ENCODE data around the gene LGALS7B. TPM values are rescaled to one million over a fixed set of nuclear protein-coding genes. Genes with fewer than 3 reads are reported as not detected.
"Not testable (repeated sequence)": the region's sequence is repeated elsewhere in the genome, so short reads cannot be mapped to it uniquely, and the experiment has no call there.

The LGALS7B gene
- polyA plus RNA-seq, 1 donor = 3.6 TPM

DNA sequence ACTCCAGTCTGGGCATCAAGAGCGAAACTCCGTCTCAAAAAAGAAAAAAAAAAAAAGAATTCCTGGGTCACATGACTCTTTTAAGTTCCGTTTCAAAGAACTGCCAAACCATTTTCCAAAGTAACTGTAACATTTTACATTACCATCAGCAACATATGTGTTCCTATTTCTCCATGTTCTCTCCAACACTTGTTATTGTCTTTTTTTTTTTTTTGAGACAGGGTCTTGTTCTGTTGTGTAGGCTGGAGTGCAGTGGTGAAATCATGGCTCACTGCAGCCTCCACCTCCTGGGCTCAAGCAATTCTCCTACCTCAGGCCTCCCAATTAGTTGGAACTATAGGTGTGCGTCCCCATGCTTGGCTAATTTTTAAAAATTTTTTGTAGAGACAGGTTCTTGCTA lies 6.5 kb downstream of the LGALS7B start:
- WGBS (ENCODE audit: insufficient coverage, low lambda C conversion rate) = no CpG with 5 or more reads among the region's 4 CpGs
- Histone ChIP-seq H3K4me1 (ENCODE audit: control insufficient read depth, insufficient read depth, low read length) (peaks cover 11% of the 10 kb centered on the region), H3K9me3 (ENCODE audit: control insufficient read depth, low read depth, low read length) (peaks cover 3% of the 10 kb centered on the region), H3K27ac (ENCODE audit: low read length) (no peak overlapping the region), H3K36me3 (ENCODE audit: control insufficient read depth, insufficient read depth, low read length) (peaks cover 7% of the 10 kb centered on the region), H3K4me3 (ENCODE audit: low read length) (no peak overlapping the region), H3K27me3 (ENCODE audit: control insufficient read depth, insufficient read depth, low read length) (no peaks in the 10 kb centered on the region)
- no peak for DNase-seq

DNA sequence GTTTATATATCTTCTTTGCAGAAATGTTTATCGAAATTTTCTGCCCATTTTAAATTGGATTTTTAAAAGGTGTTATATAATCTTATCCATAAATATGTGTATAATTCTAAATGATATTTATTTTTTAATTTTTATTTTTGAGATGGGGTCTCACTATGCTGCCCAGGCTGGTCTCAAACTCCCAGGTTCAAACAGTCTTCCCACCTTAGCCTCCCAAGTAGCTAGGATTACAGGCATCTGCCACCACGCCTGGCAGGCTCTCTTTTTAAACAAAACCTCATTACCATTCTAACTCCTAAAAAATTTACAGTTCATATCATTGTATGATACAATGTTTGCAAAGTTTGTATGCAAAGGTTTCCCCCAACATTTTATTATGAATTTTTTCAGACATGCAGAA lies 7.2 kb downstream of the LGALS7B start:
- no peak overlapping the region for H3K27ac ChIP-seq (ENCODE audit: low read length)
- no peaks in the 10 kb centered on the region for H3K27me3 ChIP-seq (ENCODE audit: control insufficient read depth, insufficient read depth, low read length)
- H3K4me3 ChIP-seq (ENCODE audit: low read length) = no peak overlapping the region
- H3K36me3 ChIP-seq (ENCODE audit: control insufficient read depth, insufficient read depth, low read length) = peaks cover 10% of the 10 kb centered on the region
- DNase-seq = no peak
- WGBS (ENCODE audit: insufficient coverage, low lambda C conversion rate) = no CpG with 5 or more reads among the region's 2 CpGs
- H3K9me3 ChIP-seq (ENCODE audit: control insufficient read depth, low read depth, low read length) = peaks cover 3% of the 10 kb centered on the region
- H3K4me1 ChIP-seq (ENCODE audit: control insufficient read depth, insufficient read depth, low read length) = peaks cover 11% of the 10 kb centered on the region

DNA sequence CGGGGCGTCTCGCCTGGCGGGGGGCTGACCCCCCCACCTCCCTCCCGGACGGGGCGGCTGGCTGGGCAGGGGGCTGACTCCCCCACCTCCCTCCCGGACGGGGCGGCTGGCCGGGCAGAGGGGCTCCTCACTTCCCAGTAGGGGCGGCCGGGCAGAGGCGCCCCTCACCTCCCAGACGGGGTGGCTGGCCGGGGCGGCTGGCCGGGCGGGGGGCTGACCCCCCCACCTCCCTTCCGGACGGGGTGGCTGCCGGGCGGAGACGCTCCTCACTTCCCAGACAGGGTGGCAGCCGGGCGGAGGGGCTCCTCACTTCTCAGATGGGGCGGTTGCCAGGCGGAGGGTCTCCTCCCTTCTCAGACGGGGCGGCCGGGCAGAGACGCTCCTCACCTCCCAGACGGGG lies 8.8 kb downstream of the LGALS7B start:
- not testable (repeated sequence) for H3K9me3 ChIP-seq (ENCODE audit: control insufficient read depth, low read depth, low read length)

DNA sequence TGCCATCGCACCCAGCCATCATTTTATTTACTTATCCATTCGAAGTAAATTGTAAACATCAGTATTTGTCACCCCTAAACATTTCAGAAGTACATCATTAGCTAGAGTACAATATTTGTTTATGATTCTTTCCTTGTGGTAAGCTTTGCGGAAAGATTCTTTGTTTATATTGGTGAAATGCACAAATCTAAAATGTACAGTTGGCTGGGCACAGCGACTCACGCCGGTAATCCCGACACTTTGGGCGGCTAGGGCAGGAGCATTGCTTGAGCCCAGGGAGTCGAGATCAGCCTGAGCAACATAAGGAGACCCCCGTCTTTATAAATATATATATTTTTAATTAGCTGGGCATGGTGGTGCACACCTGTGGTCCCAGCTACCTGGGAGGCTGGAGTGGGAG lies 10.1 kb downstream of the LGALS7B start:
- DNase-seq = no peak
- H3K27me3 ChIP-seq (ENCODE audit: control insufficient read depth, insufficient read depth, low read length) = no peaks in the 10 kb centered on the region
- H3K36me3 ChIP-seq (ENCODE audit: control insufficient read depth, insufficient read depth, low read length) = peaks cover 35% of the 10 kb centered on the region
- H3K4me3 ChIP-seq (ENCODE audit: low read length) = no peak overlapping the region
- H3K9me3 ChIP-seq (ENCODE audit: control insufficient read depth, low read depth, low read length) = no peaks in the 10 kb centered on the region
- H3K27ac ChIP-seq (ENCODE audit: low read length) = no peak overlapping the region
- WGBS (ENCODE audit: insufficient coverage, low lambda C conversion rate) = no CpG with 5 or more reads among the region's 10 CpGs
- H3K4me1 ChIP-seq (ENCODE audit: control insufficient read depth, insufficient read depth, low read length) = no peaks in the 10 kb centered on the region

More for the DNA sequence above, 8.8 kb downstream of the LGALS7B start:
- not testable (repeated sequence) for DNase-seq; H3K27me3 ChIP-seq (ENCODE audit: control insufficient read depth, insufficient read depth, low read length); H3K27ac ChIP-seq (ENCODE audit: low read length); H3K4me3 ChIP-seq (ENCODE audit: low read length); H3K4me1 ChIP-seq (ENCODE audit: control insufficient read depth, insufficient read depth, low read length)
- no CpG with 5 or more reads among the region's 33 CpGs for WGBS (ENCODE audit: insufficient coverage, low lambda C conversion rate)
- H3K36me3 ChIP-seq (ENCODE audit: control insufficient read depth, insufficient read depth, low read length) = peaks cover 25% of the 10 kb centered on the region

DNA sequence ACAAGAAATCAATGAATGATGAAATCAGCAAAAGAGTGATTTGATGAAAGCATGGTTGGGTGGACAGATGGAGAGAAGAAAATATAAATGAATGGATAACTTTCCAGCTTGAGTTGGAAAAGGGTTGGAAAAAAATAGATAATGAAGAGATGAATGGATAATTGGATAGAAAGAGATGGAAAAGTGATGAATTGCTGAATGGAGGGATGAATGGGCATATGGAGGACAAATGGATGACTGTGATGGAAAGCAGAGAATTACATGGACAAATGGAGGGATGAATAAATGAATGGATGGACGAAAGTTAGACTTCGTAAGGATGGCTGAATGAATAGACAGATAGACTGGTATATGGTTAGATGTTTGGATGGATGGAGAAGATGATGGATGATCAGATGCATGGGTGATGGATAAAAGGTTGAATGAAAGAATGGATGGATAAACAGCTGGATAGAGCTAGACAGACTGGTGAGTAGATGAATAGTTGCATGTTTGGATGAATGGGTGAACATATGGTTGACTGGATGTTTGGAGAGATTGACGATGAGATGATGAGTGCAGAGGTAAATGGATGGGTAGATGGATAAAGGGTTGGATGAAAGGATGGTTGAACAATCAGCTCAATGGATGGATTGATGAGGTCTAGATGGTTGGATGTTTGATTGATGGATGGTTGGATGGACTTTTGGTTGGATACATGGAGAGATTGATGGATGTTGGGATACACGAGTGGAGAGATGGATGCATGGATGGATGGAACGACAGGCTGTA lies 11.8 kb downstream of the LGALS7B start:
- no peaks in the 10 kb centered on the region for H3K27me3 ChIP-seq (ENCODE audit: control insufficient read depth, insufficient read depth, low read length)
- H3K4me1 ChIP-seq (ENCODE audit: control insufficient read depth, insufficient read depth, low read length) = peaks cover 5% of the 10 kb centered on the region
- H3K36me3 ChIP-seq (ENCODE audit: control insufficient read depth, insufficient read depth, low read length) = peaks cover 51% of the 10 kb centered on the region
- H3K9me3 ChIP-seq (ENCODE audit: control insufficient read depth, low read depth, low read length) = no peaks in the 10 kb centered on the region
- no peak for DNase-seq
- H3K4me3 ChIP-seq (ENCODE audit: low read length) = no peak overlapping the region
- no peak overlapping the region for H3K27ac ChIP-seq (ENCODE audit: low read length)
- 93% methylated on average over 4 of the region's 5 CpGs for WGBS (ENCODE audit: insufficient coverage, low lambda C conversion rate)

DNA sequence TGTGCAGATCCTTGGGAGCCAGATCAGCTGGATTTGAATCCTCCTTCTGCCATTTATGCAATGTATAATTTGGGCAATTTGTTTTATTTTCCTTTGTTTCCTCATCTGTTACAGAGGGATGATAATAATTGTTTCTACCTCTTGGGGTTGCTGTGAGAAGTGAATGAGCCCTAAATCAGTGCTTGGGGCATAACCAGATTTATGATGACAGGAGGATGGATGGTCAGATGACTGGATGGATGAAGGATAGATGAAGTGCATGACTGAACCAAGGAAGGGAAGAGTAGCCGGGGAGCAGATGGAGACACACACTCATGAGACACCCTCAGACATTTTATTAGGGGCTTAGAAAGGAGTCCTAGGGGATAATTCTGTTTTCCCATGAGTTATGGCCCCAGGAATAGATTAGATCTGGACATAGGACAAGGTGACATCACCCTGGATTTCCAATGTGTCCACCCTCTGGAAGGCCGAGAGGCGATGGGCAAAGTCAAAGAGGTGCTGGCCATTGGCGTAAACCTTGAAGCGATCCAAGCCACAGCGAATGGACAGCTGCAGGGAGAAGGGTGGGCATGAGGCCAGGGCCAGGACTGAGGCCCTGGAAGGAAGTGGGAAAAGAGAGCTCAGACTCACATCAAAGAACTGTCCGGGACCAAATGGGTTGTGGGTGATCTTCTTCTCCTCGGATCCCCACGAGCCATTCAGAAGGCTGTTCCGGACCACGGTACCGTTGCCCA lies 12.5 kb downstream of the LGALS7B start:
- Histone ChIP-seq H3K27me3 (ENCODE audit: control insufficient read depth, insufficient read depth, low read length) (no peaks in the 10 kb centered on the region), H3K9me3 (ENCODE audit: control insufficient read depth, low read depth, low read length) (no peaks in the 10 kb centered on the region), H3K27ac (ENCODE audit: low read length) (no peak overlapping the region), H3K36me3 (ENCODE audit: control insufficient read depth, insufficient read depth, low read length) (peaks cover 57% of the 10 kb centered on the region), H3K4me3 (ENCODE audit: low read length) (no peak overlapping the region), H3K4me1 (ENCODE audit: control insufficient read depth, insufficient read depth, low read length) (peaks cover 5% of the 10 kb centered on the region)
- no CpG with 5 or more reads among the region's 12 CpGs for WGBS (ENCODE audit: insufficient coverage, low lambda C conversion rate)
- DNase-seq = no peak

DNA sequence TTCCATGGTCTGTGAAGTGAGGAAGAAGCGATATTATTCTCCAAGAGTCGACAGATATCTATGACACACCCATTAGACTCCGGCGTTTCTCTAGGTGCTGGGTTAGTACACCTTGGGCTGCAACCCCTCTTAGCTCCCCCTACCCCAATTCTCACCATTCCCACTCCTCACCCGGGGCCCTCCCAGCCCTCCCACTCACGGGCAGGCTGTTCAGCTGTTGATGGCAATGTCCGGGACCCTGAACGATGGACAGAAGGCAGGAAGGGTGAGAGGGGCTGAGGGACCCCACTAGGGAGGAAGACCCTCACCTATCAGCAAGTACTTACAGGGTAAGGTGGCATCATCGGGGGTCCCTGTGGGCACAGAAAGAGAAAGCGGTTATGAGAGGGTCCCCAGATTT lies 14.5 kb downstream of the LGALS7B start:
- Histone ChIP-seq H3K27ac (ENCODE audit: low read length) (no peak overlapping the region), H3K27me3 (ENCODE audit: control insufficient read depth, insufficient read depth, low read length) (no peaks in the 10 kb centered on the region), H3K4me3 (ENCODE audit: low read length) (no peak overlapping the region), H3K36me3 (ENCODE audit: control insufficient read depth, insufficient read depth, low read length) (peaks cover 64% of the 10 kb centered on the region), H3K9me3 (ENCODE audit: control insufficient read depth, low read depth, low read length) (no peaks in the 10 kb centered on the region), H3K4me1 (ENCODE audit: control insufficient read depth, insufficient read depth, low read length) (peaks cover 17% of the 10 kb centered on the region)
- no CpG with 5 or more reads among the region's 10 CpGs for WGBS (ENCODE audit: insufficient coverage, low lambda C conversion rate)
- no peak for DNase-seq

DNA sequence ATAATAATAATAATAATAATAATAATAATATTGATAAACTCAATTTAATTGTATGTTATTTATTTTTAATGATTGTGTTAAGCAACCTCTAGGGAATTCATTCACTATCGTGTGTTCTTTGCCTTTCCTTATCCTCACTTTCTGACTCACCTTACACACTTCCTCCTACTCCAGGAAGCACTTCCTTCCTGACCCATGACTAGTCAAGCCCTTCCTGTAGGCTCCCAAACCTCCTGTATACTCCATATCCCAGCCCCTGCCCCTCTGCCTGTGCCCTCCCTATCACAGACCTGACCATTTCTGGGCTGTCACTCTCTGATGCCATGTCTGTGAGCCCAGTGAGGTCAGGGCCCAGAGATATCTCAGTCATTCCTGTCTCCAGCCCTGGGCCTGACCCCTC lies 16.2 kb downstream of the LGALS7B start:
- H3K27me3 ChIP-seq (ENCODE audit: control insufficient read depth, insufficient read depth, low read length) = no peaks in the 10 kb centered on the region
- peaks cover 66% of the 10 kb centered on the region for H3K36me3 ChIP-seq (ENCODE audit: control insufficient read depth, insufficient read depth, low read length)
- H3K4me1 ChIP-seq (ENCODE audit: control insufficient read depth, insufficient read depth, low read length) = peaks cover 26% of the 10 kb centered on the region
- peak overlapping the region; percentile 51 for H3K27ac ChIP-seq (ENCODE audit: low read length)
- H3K4me3 ChIP-seq (ENCODE audit: low read length) = no peak overlapping the region
- peaks cover 3% of the 10 kb centered on the region for H3K9me3 ChIP-seq (ENCODE audit: control insufficient read depth, low read depth, low read length)
- WGBS (ENCODE audit: insufficient coverage, low lambda C conversion rate) = no CpG with 5 or more reads among the region's 1 CpG
- no peak for DNase-seq

DNA sequence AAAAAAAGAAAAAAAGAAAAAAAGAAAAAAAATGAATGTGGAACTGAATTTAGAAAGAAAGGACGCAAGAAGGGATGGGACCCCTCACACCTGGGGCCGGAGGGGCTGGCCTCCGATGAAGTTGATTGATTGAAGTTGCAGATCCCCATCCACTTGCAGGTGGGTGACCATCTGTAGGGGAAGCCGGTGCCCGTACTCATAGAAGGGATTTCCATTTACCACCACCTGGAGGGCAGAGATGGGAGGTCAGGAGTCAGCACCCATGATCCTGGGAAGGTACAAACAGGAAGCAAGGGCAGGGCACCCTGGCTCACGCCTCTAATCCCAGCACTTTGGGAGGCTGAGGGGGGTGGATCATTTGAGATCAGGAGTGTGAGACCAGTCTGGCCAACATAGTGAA lies 17.4 kb downstream of the LGALS7B start:
- no peak for DNase-seq
- WGBS (ENCODE audit: insufficient coverage, low lambda C conversion rate) = 80% methylated on average over 1 of the region's 6 CpGs
- no peaks in the 10 kb centered on the region for H3K27me3 ChIP-seq (ENCODE audit: control insufficient read depth, insufficient read depth, low read length)
- H3K4me3 ChIP-seq (ENCODE audit: low read length) = no peak overlapping the region
- H3K9me3 ChIP-seq (ENCODE audit: control insufficient read depth, low read depth, low read length) = peaks cover 3% of the 10 kb centered on the region
- peaks cover 61% of the 10 kb centered on the region for H3K36me3 ChIP-seq (ENCODE audit: control insufficient read depth, insufficient read depth, low read length)
- peaks cover 30% of the 10 kb centered on the region for H3K4me1 ChIP-seq (ENCODE audit: control insufficient read depth, insufficient read depth, low read length)
- H3K27ac ChIP-seq (ENCODE audit: low read length) = no peak overlapping the region

DNA sequence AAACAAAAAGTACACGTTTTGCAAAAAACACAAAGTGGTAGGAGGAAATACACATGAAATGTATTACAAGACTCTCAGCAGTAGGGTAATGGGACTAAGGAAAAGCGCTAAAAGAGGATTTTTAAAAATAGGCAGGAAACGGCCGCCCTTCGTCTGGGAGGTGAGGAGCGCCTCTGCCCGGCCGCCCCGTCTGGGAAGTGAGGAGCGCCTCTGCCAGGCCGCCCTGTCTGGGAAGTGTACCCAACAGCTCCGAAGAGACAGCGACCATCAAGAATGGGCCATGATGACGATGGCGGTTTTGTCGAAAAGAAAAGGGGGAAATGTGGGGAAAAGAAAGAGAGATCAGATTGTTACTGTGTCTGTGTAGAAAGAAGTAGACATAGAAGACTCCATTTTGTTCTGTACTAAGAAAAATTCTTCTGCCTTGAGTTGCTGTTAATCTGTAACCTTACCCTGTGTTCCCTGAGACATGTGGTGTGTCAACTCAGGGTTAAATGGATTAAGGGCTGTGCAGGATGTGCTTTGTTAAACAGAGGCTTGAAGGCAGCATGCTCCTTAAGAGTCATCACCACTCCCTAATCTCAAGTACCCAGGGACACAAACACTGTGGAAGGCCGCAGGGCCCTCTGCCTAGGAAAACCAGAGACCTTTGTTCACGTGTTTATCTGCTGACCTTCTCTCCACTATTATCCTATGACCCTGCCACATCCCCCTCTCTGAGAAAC lies 18.5 kb downstream of the LGALS7B start:
- H3K4me1 ChIP-seq (ENCODE audit: control insufficient read depth, insufficient read depth, low read length) = peaks cover 30% of the 10 kb centered on the region
- H3K36me3 ChIP-seq (ENCODE audit: control insufficient read depth, insufficient read depth, low read length) = peaks cover 49% of the 10 kb centered on the region
- WGBS (ENCODE audit: insufficient coverage, low lambda C conversion rate) = 57% methylated on average over 1 of the region's 18 CpGs
- DNase-seq = peak in 1 of 2 donors; percentile 69
- not testable (repeated sequence) for H3K9me3 ChIP-seq (ENCODE audit: control insufficient read depth, low read depth, low read length); H3K4me3 ChIP-seq (ENCODE audit: low read length); H3K27me3 ChIP-seq (ENCODE audit: control insufficient read depth, insufficient read depth, low read length)
- peak overlapping the region; percentile 77 for H3K27ac ChIP-seq (ENCODE audit: low read length)

Data from large intestine (tissue), 3 donors.